Activated T-cell treated with anti-CD3 and anti-CD28 coated beads, Interleukin-2, amount 50 U/mL, for 72 hours (primary cell): Measurements from ENCODE around the gene VSTM2B. TPM values are rescaled to one million over a fixed set of nuclear protein-coding genes. Genes with fewer than 3 reads are reported as not detected.

Source experiments
- ATAC-seq, 2 donors: fragments of 150-1000 bp; cut with Tn5 transposase; replicated peaks in 1 of 2; 2 replicates each; pipeline ENCODE4 v1.10.0; 2021; ENCODE audit warnings: moderate library complexity in 2 of 2, mild to moderate bottlenecking in 1 of 2
- DNase-seq, 2 donors: peaks; one replicate each; pipeline ENCODE4 v3.0.0; 2021 to 2022; ENCODE audit warnings: mixed read lengths in 1 of 2
- H3K27ac Mint-ChIP-seq: one replicate; pipeline ENCODE4 v1.8.0; 2022; ENCODE audit warnings: mild to moderate bottlenecking, moderate library complexity, mixed read lengths
- H3K27me3 Mint-ChIP-seq: one replicate; pipeline ENCODE4 v1.8.0; 2022; ENCODE audit warnings: low read depth, mixed read lengths
- H3K36me3 Mint-ChIP-seq, 2 donors: one replicate each; pipeline ENCODE4 v1.8.0; 2022; ENCODE audit warnings: mixed read lengths in 2 of 2, mild to moderate bottlenecking in 1 of 2; ENCODE audit not compliant: insufficient read depth in 2 of 2
- H3K4me1 Mint-ChIP-seq: one replicate; pipeline ENCODE4 v1.8.0; 2022; ENCODE audit warnings: low read depth, mixed read lengths
- H3K4me3 Mint-ChIP-seq, 2 donors: one replicate each; pipeline ENCODE4 v1.8.0; 2022; ENCODE audit warnings: mild to moderate bottlenecking in 2 of 2, mixed read lengths in 2 of 2, moderate library complexity in 2 of 2
- H3K9me3 Mint-ChIP-seq, 2 donors: one replicate each; pipeline ENCODE4 v1.8.0; 2022; ENCODE audit warnings: mixed read lengths in 2 of 2
- total RNA-seq, 2 donors: library from RNA; stranded (reverse); gene quantifications; one replicate each; pipeline ENCODE4 v1.2.3, GENCODE V29; 2022

The VSTM2B gene
- total RNA-seq, 2 donors from 2014 or later: not detected

GRCh38 chr19:29567366-29567915, 41.6 kb downstream of the VSTM2B start:
- no peaks in the 10 kb centered on the region for H3K9me3 Mint-ChIP-seq
- peaks cover 65% of the 10 kb centered on the region for H3K27me3 Mint-ChIP-seq
- no peak for DNase-seq
- no peaks in the 10 kb centered on the region for H3K36me3 Mint-ChIP-seq
- H3K4me3 Mint-ChIP-seq: no peak overlapping the region
- H3K27ac Mint-ChIP-seq: no peak overlapping the region
- peaks cover 15% of the 10 kb centered on the region for H3K4me1 Mint-ChIP-seq
- no peak for ATAC-seq

- peaks cover 69% of the 10 kb centered on the region for H3K27me3 Mint-ChIP-seq
These were observed 42.5 kb downstream of the VSTM2B start for GRCh38 chr19:29568036-29569025.

GRCh38 chr19:29569038-29569911, 43.5 kb downstream of the VSTM2B start:
- Mint-ChIP-seq H3K9me3 (no peaks in the 10 kb centered on the region), H3K27me3 (peaks cover 72% of the 10 kb centered on the region), H3K4me3 (no peak overlapping the region), H3K27ac (no peak overlapping the region), H3K4me1 (peaks cover 15% of the 10 kb centered on the region), H3K36me3 (no peaks in the 10 kb centered on the region)
- ATAC-seq: no peak
- DNase-seq: no peak

More at GRCh38 chr19:29568036-29569025, 42.5 kb downstream of the VSTM2B start:
- Mint-ChIP-seq H3K9me3 (no peaks in the 10 kb centered on the region), H3K4me1 (peaks cover 15% of the 10 kb centered on the region), H3K27ac (no peak overlapping the region), H3K36me3 (no peaks in the 10 kb centered on the region), H3K4me3 (no peak overlapping the region)
- DNase-seq (no peak), ATAC-seq (no peak)

GRCh38 chr19:29571181-29571580, 45.4 kb downstream of the VSTM2B start:
- Mint-ChIP-seq H3K36me3 (no peaks in the 10 kb centered on the region), H3K27me3 (peaks cover 91% of the 10 kb centered on the region), H3K9me3 (no peaks in the 10 kb centered on the region), H3K27ac (no peak overlapping the region), H3K4me1 (peaks cover 10% of the 10 kb centered on the region), H3K4me3 (no peak overlapping the region)
- ATAC-seq (no peak), DNase-seq (no peak)

GRCh38 chr19:29573486-29573885, 47.7 kb downstream of the VSTM2B start:
- H3K27ac Mint-ChIP-seq: no peak overlapping the region
- H3K27me3 Mint-ChIP-seq: peaks cover 91% of the 10 kb centered on the region
- H3K4me1 Mint-ChIP-seq: peaks cover 28% of the 10 kb centered on the region
- no peak for ATAC-seq
- H3K36me3 Mint-ChIP-seq: no peaks in the 10 kb centered on the region
- no peaks in the 10 kb centered on the region for H3K9me3 Mint-ChIP-seq
- DNase-seq: no peak
- H3K4me3 Mint-ChIP-seq: no peak overlapping the region

- Mint-ChIP-seq H3K27me3 (peaks cover 94% of the 10 kb centered on the region), H3K27ac (no peak overlapping the region), H3K9me3 (no peaks in the 10 kb centered on the region), H3K4me1 (peaks cover 28% of the 10 kb centered on the region), H3K4me3 (no peak overlapping the region), H3K36me3 (no peaks in the 10 kb centered on the region)
- ATAC-seq (no peak), DNase-seq (no peak)
These were observed 48.7 kb downstream of the VSTM2B start for GRCh38 chr19:29574510-29574909.

- Mint-ChIP-seq H3K27me3 (peaks cover 92% of the 10 kb centered on the region), H3K27ac (no peak overlapping the region), H3K4me1 (peaks cover 28% of the 10 kb centered on the region), H3K4me3 (peak overlapping the region; percentile 9 to 57), H3K9me3 (peaks cover 4 to 5% of the 10 kb centered on the region in 2 donors), H3K36me3 (peaks cover 4% of the 10 kb centered on the region in 2 donors)
- ATAC-seq: peak; percentile 56 to 57
- DNase-seq: no peak
These were observed 50.3 kb downstream of the VSTM2B start for GRCh38 chr19:29576046-29576606.

- Mint-ChIP-seq H3K9me3 (peaks cover 4 to 7% of the 10 kb centered on the region in 2 donors), H3K4me3 (peak overlapping the region; percentile 9 to 43), H3K4me1 (peaks cover 28% of the 10 kb centered on the region), H3K36me3 (peaks cover 6 to 7% of the 10 kb centered on the region in 2 donors), H3K27ac (no peak overlapping the region), H3K27me3 (peaks cover 88% of the 10 kb centered on the region)
- DNase-seq (peak; percentile 42 to 48), ATAC-seq (peak; percentile 97 to 98)
These were observed 51.2 kb downstream of the VSTM2B start for GRCh38 chr19:29576761-29577648.

GRCh38 chr19:29577649-29577963, 51.8 kb downstream of the VSTM2B start:
- DNase-seq (no peak), ATAC-seq (no peak)
- H3K27ac Mint-ChIP-seq: no peak overlapping the region
- peaks cover 30% of the 10 kb centered on the region for H3K4me1 Mint-ChIP-seq
- H3K36me3 Mint-ChIP-seq: peaks cover 6 to 7% of the 10 kb centered on the region in 2 donors
- peaks cover 4 to 8% of the 10 kb centered on the region in 2 donors for H3K9me3 Mint-ChIP-seq
- H3K4me3 Mint-ChIP-seq: peak overlapping the region in 1 of 2 donors; percentile 34
- H3K27me3 Mint-ChIP-seq: peaks cover 82% of the 10 kb centered on the region

- no peak for DNase-seq
- peaks cover 6 to 7% of the 10 kb centered on the region in 2 donors for H3K36me3 Mint-ChIP-seq
- peaks cover 75% of the 10 kb centered on the region for H3K27me3 Mint-ChIP-seq
- no peak overlapping the region for H3K4me3 Mint-ChIP-seq
- no peak overlapping the region for H3K27ac Mint-ChIP-seq
- H3K9me3 Mint-ChIP-seq: peaks cover 4 to 9% of the 10 kb centered on the region in 2 donors
- peaks cover 37% of the 10 kb centered on the region for H3K4me1 Mint-ChIP-seq
- no peak for ATAC-seq
These were observed 52.6 kb downstream of the VSTM2B start for GRCh38 chr19:29578349-29578748.

GRCh38 chr19:29579308-29579910, 53.6 kb downstream of the VSTM2B start:
- peaks cover 46% of the 10 kb centered on the region for H3K4me1 Mint-ChIP-seq
- peaks cover 4 to 9% of the 10 kb centered on the region in 2 donors for H3K9me3 Mint-ChIP-seq
- no peak overlapping the region for H3K27ac Mint-ChIP-seq

More at GRCh38 chr19:29579308-29579910, 53.6 kb downstream of the VSTM2B start:
- Mint-ChIP-seq H3K36me3 (peaks cover 8 to 10% of the 10 kb centered on the region in 2 donors), H3K4me3 (no peak overlapping the region), H3K27me3 (peaks cover 74% of the 10 kb centered on the region)
- ATAC-seq: no peak
- no peak for DNase-seq
